HEK293 (cell line): ENCODE measurements around the gene CD40LG.

ENCODE experiments used
- CTCF ChIA-PET: fragments of 350-600 bp; formaldehyde crosslinking; extraction: SDS; loops from one replicate; lab custom pipeline; 2021; ENCODE audit warnings: antibody characterized with exemption; lab: Yijun Ruan, JAX
- POLR2A ChIA-PET: fragments of 300-600 bp; formaldehyde crosslinking; extraction: SDS; loops from one replicate; lab custom pipeline; 2020; ENCODE audit warnings: antibody characterized with exemption, inconsistent platforms; lab: Yijun Ruan, JAX
- H3K27ac ChIP-seq: fragments of 200-500 bp; sonication (Bioruptor generic); 2 replicates; pipeline ENCODE4 v1.5.1; 2014; ENCODE audit warnings: low read depth, low read length, control low read depth, inconsistent platforms; ENCODE audit errors: extremely low read depth
- H3K36me3 ChIP-seq, 2 experiments: fragments of 200-500 bp in 1 of 2; sonication (Bioruptor generic) in 1 of 2; 1 replicate in 1 of 2; 2 replicates in 1 of 2; pipeline ENCODE4 v1.5.1; 2014 to 2017; ENCODE audit warnings: inconsistent platforms in 2 of 2, low read length in 2 of 2; ENCODE audit not compliant: control insufficient read depth in 2 of 2, insufficient read depth in 1 of 2
- H3K4me1 ChIP-seq: fragments of 200-500 bp; sonication (Bioruptor generic); 2 replicates; pipeline ENCODE4 v1.5.1; 2014; ENCODE audit warnings: mild to moderate bottlenecking, low read length, inconsistent platforms; ENCODE audit not compliant: control insufficient read depth, insufficient read depth
- H3K4me3 ChIP-seq: 2 replicates; pipeline ENCODE4 v1.5.1; 2011; ENCODE audit warnings: low read depth, mild to moderate bottlenecking, control low read depth, low read length, moderate library complexity
- H3K9me3 ChIP-seq: fragments of 200-500 bp; sonication (Bioruptor generic); 2 replicates; pipeline ENCODE4 v1.5.1; 2014; ENCODE audit warnings: low read depth, low read length, inconsistent platforms; ENCODE audit not compliant: control insufficient read depth, insufficient read depth
- BCL11B ChIP-seq: fragments of 450-650 bp; formaldehyde crosslinking; IDR thresholded peaks from 2 replicates; pipeline ENCODE4 v1.5.1; 2016; ENCODE audit warnings: low read depth, missing biosample characterization, missing genetic modification characterization
- GLI2 ChIP-seq: fragments of 450-650 bp; formaldehyde crosslinking; IDR thresholded peaks from 2 replicates; pipeline ENCODE4; 2017; ENCODE audit warnings: missing biosample characterization, missing genetic modification characterization, low read depth, borderline replicate concordance
- ZFP3 ChIP-seq: fragments of 450-650 bp; formaldehyde crosslinking; IDR thresholded peaks from 2 replicates; pipeline ENCODE4 v1.5.1; 2016; ENCODE audit warnings: low read depth, missing biosample characterization, missing genetic modification characterization
- ZNF121 ChIP-seq: fragments of 450-650 bp; formaldehyde crosslinking; IDR thresholded peaks from 2 replicates; pipeline ENCODE4 v1.5.1; 2016; ENCODE audit warnings: missing biosample characterization, missing genetic modification characterization
- ZNF174 ChIP-seq: fragments of 450-650 bp; formaldehyde crosslinking; IDR thresholded peaks from 2 replicates; pipeline ENCODE4 v1.5.0; 2017; ENCODE audit warnings: missing biosample characterization, mild to moderate bottlenecking, missing genetic modification characterization
- ZNF2 ChIP-seq: fragments of 450-650 bp; formaldehyde crosslinking; IDR thresholded peaks from 2 replicates; pipeline ENCODE4 v1.5.1; 2016; ENCODE audit warnings: missing biosample characterization, missing genetic modification characterization
- ZNF239 ChIP-seq: fragments of 450-650 bp; formaldehyde crosslinking; IDR thresholded peaks from 2 replicates; pipeline ENCODE4 v1.5.1; 2016; ENCODE audit warnings: missing biosample characterization, missing genetic modification characterization
- ZNF350 ChIP-seq: fragments of 450-650 bp; formaldehyde crosslinking; IDR thresholded peaks from 2 replicates; pipeline ENCODE4 v1.5.0; 2017; ENCODE audit warnings: missing biosample characterization, mild to moderate bottlenecking, missing genetic modification characterization
- ZNF362 ChIP-seq: fragments of 450-650 bp; formaldehyde crosslinking; IDR thresholded peaks from 2 replicates; pipeline ENCODE4 v1.5.1; 2016; ENCODE audit warnings: missing biosample characterization, missing genetic modification characterization
- ZNF366 ChIP-seq: fragments of 450-650 bp; formaldehyde crosslinking; conservative IDR thresholded peaks from 2 replicates; pipeline ENCODE4 v1.5.1; 2016; ENCODE audit warnings: missing biosample characterization, missing genetic modification characterization
- ZNF37A ChIP-seq: fragments of 450-650 bp; IDR thresholded peaks from 2 replicates; pipeline ENCODE4 v1.5.1; 2018; ENCODE audit warnings: missing biosample characterization, missing genetic modification characterization
- ZNF510 ChIP-seq: fragments of 450-650 bp; formaldehyde crosslinking; IDR thresholded peaks from 2 replicates; pipeline ENCODE4 v1.5.1; 2018; ENCODE audit warnings: mild to moderate bottlenecking, missing genetic modification characterization, missing biosample characterization; ENCODE audit not compliant: insufficient replicate concordance
- ZNF514 ChIP-seq: fragments of 450-650 bp; formaldehyde crosslinking; IDR thresholded peaks from 2 replicates; pipeline ENCODE4 v1.5.1; 2016; ENCODE audit warnings: missing biosample characterization, missing genetic modification characterization
- ZNF521 ChIP-seq: fragments of 450-650 bp; formaldehyde crosslinking; IDR thresholded peaks from 2 replicates; pipeline ENCODE4 v1.5.1; 2017; ENCODE audit warnings: missing biosample characterization, mild to moderate bottlenecking, missing genetic modification characterization
- ZNF544 ChIP-seq: fragments of 450-650 bp; formaldehyde crosslinking; IDR thresholded peaks from 2 replicates; pipeline ENCODE4 v1.5.0; 2017; ENCODE audit warnings: missing biosample characterization, missing genetic modification characterization
- ZNF555 ChIP-seq: fragments of 450-650 bp; formaldehyde crosslinking; conservative IDR thresholded peaks from 2 replicates; pipeline ENCODE4 v1.5.1; 2017; ENCODE audit warnings: missing biosample characterization, mild to moderate bottlenecking, missing genetic modification characterization, inconsistent platforms
- ZNF596 ChIP-seq: fragments of 450-650 bp; IDR thresholded peaks from 2 replicates; pipeline ENCODE4 v1.5.0; 2018; ENCODE audit warnings: missing biosample characterization, mild to moderate bottlenecking, missing genetic modification characterization, moderate library complexity
- ZNF624 ChIP-seq: fragments of 450-650 bp; formaldehyde crosslinking; IDR thresholded peaks from 2 replicates; pipeline ENCODE4 v1.5.1; 2017; ENCODE audit warnings: missing biosample characterization, missing genetic modification characterization
- ZNF658 ChIP-seq: fragments of 450-650 bp; formaldehyde crosslinking; IDR thresholded peaks from 2 replicates; pipeline ENCODE4; 2016; ENCODE audit warnings: missing biosample characterization, missing genetic modification characterization
- ZNF76 ChIP-seq: fragments of 450-650 bp; formaldehyde crosslinking; IDR thresholded peaks from 2 replicates; pipeline ENCODE4; 2016; ENCODE audit warnings: low read depth, missing biosample characterization, missing genetic modification characterization, borderline replicate concordance
- ZNF830 ChIP-seq: fragments of 450-650 bp; IDR thresholded peaks from 2 replicates; pipeline ENCODE4 v1.5.0; 2018; ENCODE audit warnings: missing biosample characterization, missing genetic modification characterization, low read depth, mild to moderate bottlenecking, moderate library complexity
- ZSCAN16 ChIP-seq: fragments of 450-650 bp; formaldehyde crosslinking; IDR thresholded peaks from 2 replicates; pipeline ENCODE4 v1.5.1; 2016; ENCODE audit warnings: missing biosample characterization, missing genetic modification characterization
- ZSCAN30 ChIP-seq: fragments of 450-650 bp; IDR thresholded peaks from 2 replicates; pipeline ENCODE4 v1.5.1; 2018; ENCODE audit warnings: missing biosample characterization, mild to moderate bottlenecking, missing genetic modification characterization, moderate library complexity
- TF ChIP-seq, protein P1 (sequence below): fragments of 450-650 bp; formaldehyde crosslinking; IDR thresholded peaks from 2 replicates; pipeline ENCODE4 v1.5.1; 2016; ENCODE audit warnings: missing biosample characterization, missing genetic modification characterization

Gene CD40LG

GRCh38 chrX:136662976-136663375, 15.0 kb downstream of the CD40LG start:
- peaks cover 9% of the 10 kb centered on the region; the same call in 1 of the 2 replicates for H3K9me3 ChIP-seq
- no peak overlapping the region for H3K27ac ChIP-seq
- POLR2A ChIA-PET = no interaction called here
- H3K4me3 ChIP-seq = no peak overlapping the region
- CTCF ChIA-PET = no interaction called here
- H3K4me1 ChIP-seq = no peaks in the 10 kb centered on the region
- TF ChIP-seq ZNF366 (tag by site-specific recombination) = no peak
- peaks cover 0 to 3% of the 10 kb centered on the region in 2 experiments; a peak in 1 of 3 replicates for H3K36me3 ChIP-seq

GRCh38 chrX:136665258-136665900, 17.4 kb downstream of the CD40LG start:
- Histone ChIP-seq H3K36me3 (peaks cover 0 to 7% of the 10 kb centered on the region in 2 experiments; a peak in 1 of 3 replicates), H3K4me3 (no peak overlapping the region), H3K27ac (no peak overlapping the region), H3K4me1 (no peaks in the 10 kb centered on the region), H3K9me3 (peaks cover 9% of the 10 kb centered on the region; the same call in 1 of the 2 replicates)
- ChIA-PET POLR2A (no interaction called here), CTCF (no interaction called here)
- TF ChIP-seq ZNF514 (tag by site-specific recombination) (no peak), ZNF555 (tag by site-specific recombination) (no peak), ZNF596 (tag by site-specific recombination) (no peak), ZNF658 (tag by site-specific recombination) (no peak), ZNF350 (tag by site-specific recombination) (no peak), ZSCAN16 (no peak), ZNF521 (tag by site-specific recombination) (no peak), ZNF2 (tag by site-specific recombination) (no peak), ZNF544 (tag by site-specific recombination) (no peak), BCL11B (no peak), ZNF830 (tag by site-specific recombination) (no peak)

- no peaks in the 10 kb centered on the region for H3K4me1 ChIP-seq
- peaks cover 0 to 7% of the 10 kb centered on the region in 2 experiments; a peak in 1 of 3 replicates for H3K36me3 ChIP-seq
- CTCF ChIA-PET = no interaction called here
- POLR2A ChIA-PET = no interaction called here
- TF ChIP-seq ZNF121 (no peak), ZNF624 (tag by site-specific recombination) (no peak), ZNF510 (no peak), GLI2 (tag by site-specific recombination) (no peak), ZNF37A (tag by site-specific recombination) (no peak), ZNF362 (no peak), ZNF174 (no peak), ZSCAN30 (no peak), ZNF76 (no peak), ZFP3 (tag by site-specific recombination) (no peak), ZNF239 (tag by site-specific recombination) (no peak)
- TF ChIP-seq, protein P1, sequence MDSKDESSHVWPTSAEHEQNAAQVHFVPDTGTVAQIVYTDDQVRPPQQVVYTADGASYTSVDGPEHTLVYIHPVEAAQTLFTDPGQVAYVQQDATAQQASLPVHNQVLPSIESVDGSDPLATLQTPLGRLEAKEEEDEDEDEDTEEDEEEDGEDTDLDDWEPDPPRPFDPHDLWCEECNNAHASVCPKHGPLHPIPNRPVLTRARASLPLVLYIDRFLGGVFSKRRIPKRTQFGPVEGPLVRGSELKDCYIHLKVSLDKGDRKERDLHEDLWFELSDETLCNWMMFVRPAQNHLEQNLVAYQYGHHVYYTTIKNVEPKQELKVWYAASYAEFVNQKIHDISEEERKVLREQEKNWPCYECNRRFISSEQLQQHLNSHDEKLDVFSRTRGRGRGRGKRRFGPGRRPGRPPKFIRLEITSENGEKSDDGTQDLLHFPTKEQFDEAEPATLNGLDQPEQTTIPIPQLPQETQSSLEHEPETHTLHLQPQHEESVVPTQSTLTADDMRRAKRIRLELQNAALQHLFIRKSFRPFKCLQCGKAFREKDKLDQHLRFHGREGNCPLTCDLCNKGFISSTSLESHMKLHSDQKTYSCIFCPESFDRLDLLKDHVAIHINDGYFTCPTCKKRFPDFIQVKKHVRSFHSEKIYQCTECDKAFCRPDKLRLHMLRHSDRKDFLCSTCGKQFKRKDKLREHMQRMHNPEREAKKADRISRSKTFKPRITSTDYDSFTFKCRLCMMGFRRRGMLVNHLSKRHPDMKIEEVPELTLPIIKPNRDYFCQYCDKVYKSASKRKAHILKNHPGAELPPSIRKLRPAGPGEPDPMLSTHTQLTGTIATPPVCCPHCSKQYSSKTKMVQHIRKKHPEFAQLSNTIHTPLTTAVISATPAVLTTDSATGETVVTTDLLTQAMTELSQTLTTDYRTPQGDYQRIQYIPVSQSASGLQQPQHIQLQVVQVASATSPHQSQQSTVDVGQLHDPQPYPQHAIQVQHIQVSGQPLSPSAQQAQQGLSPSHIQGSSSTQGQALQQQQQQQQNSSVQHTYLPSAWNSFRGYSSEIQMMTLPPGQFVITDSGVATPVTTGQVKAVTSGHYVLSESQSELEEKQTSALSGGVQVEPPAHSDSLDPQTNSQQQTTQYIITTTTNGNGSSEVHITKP = no peak
- peaks cover 9% of the 10 kb centered on the region; the same call in 1 of the 2 replicates for H3K9me3 ChIP-seq
- H3K4me3 ChIP-seq = no peak overlapping the region
- H3K27ac ChIP-seq = no peak overlapping the region
These were observed 18.1 kb downstream of the CD40LG start for GRCh38 chrX:136666088-136666487.
